Tibial nerve (tissue), 4 donors: ENCODE measurements around the gene MTMR11. TPM values are rescaled to one million over a fixed set of nuclear protein-coding genes. Genes with fewer than 3 reads are reported as not detected.

Source experiments
- DNase-seq, 2 donors: peaks; one replicate each; pipeline ENCODE4 v3.0.0-alpha.2; 2019; ENCODE audit warnings: low spot score in 2 of 2
- H3K27ac ChIP-seq, 4 donors: fragments of 200-600 bp; sonication (generic) in 3 of 4; one replicate each; pipeline ENCODE4 v1.5.1; 2017 to 2019; ENCODE audit warnings: mild to moderate bottlenecking in 1 of 4
- H3K27me3 ChIP-seq, 2 donors: fragments of 200-600 bp; sonication (generic) in 1 of 2; one replicate each; pipeline versions ENCODE4 v1.5.1 to v1.6.0; 2017 to 2019
- H3K36me3 ChIP-seq, 3 donors: fragments of 200-600 bp; sonication (generic); one replicate each; pipeline ENCODE4 v1.5.1; 2018 to 2019
- H3K4me1 ChIP-seq, 4 donors: fragments of 200-600 bp; sonication (generic) in 3 of 4; one replicate each; pipeline ENCODE4 v1.5.1; 2017 to 2019
- H3K4me3 ChIP-seq, 4 donors: fragments of 200-600 bp; sonication (generic) in 3 of 4; one replicate each; pipeline ENCODE4 v1.5.1; 2017 to 2019; ENCODE audit warnings: mild to moderate bottlenecking in 1 of 4, moderate library complexity in 1 of 4
- H3K9me3 ChIP-seq, 4 donors: fragments of 200-600 bp; sonication (generic) in 3 of 4; one replicate each; pipeline ENCODE4 v1.5.1; 2017 to 2019
- EP300 ChIP-seq, 2 donors: sonication (generic); formaldehyde crosslinking; IDR thresholded peaks; one replicate each; pipeline ENCODE4 v1.6.1; 2017; ENCODE audit warnings: antibody characterized with exemption in 2 of 2, mild to moderate bottlenecking in 1 of 2
- POLR2A ChIP-seq, 2 donors: fragments of 450-650 bp; IDR thresholded peaks; one replicate each; pipeline ENCODE4 v1.6.1; 2017; ENCODE audit warnings: antibody characterized with exemption in 2 of 2, mild to moderate bottlenecking in 2 of 2, moderate library complexity in 2 of 2
- WGBS, 2 donors: methylation state at CpG; one replicate each; pipeline ENCODE4 v1.1.5; 2018; 5-methylcytosine and 5-hydroxymethylcytosine counted together
- total RNA-seq, 4 donors: library from RNA; depleted of rRNA; stranded (reverse); fragments of >200 nt; gene quantifications; one replicate each; pipeline ENCODE4 v1.1.0, GENCODE V29; 2016
- TF ChIP-seq, protein P1 (sequence below), 5 experiments: fragments of 200-600 bp in 3 of 5; fragments of 450-650 bp in 2 of 5; sonication (generic) in 3 of 5; IDR thresholded peaks; one replicate each; pipeline ENCODE4 v1.5.1; 2016 to 2019; ENCODE audit warnings: antibody characterized with exemption in 5 of 5, mild to moderate bottlenecking in 3 of 5, moderate library complexity in 2 of 5

MTMR11 gene
- 10 to 100 TPM; 10.3 to 21.4 (median 13.6) TPM for total RNA-seq

- Histone ChIP-seq H3K27ac (peak within 1 kb of the TSS; percentile 48 to 91 (median 75)), H3K36me3 (peaks cover 0 to 25% (median 0%) of the 10 kb centered on the region in 3 donors), H3K9me3 (no peaks in the 10 kb centered on the region), H3K27me3 (no peaks in the 10 kb centered on the region), H3K4me1 (peaks cover 0 to 51% (median 25%) of the 10 kb centered on the region in 4 donors), H3K4me3 (peak within 1 kb of the TSS; percentile 36 to 62 (median 55))
- no peak for TF ChIP-seq POLR2A (IDR thresholded peaks at IDR 0.05)
- TF ChIP-seq EP300 (IDR thresholded peaks at IDR 0.05), result no peak
- TF ChIP-seq, protein P1, sequence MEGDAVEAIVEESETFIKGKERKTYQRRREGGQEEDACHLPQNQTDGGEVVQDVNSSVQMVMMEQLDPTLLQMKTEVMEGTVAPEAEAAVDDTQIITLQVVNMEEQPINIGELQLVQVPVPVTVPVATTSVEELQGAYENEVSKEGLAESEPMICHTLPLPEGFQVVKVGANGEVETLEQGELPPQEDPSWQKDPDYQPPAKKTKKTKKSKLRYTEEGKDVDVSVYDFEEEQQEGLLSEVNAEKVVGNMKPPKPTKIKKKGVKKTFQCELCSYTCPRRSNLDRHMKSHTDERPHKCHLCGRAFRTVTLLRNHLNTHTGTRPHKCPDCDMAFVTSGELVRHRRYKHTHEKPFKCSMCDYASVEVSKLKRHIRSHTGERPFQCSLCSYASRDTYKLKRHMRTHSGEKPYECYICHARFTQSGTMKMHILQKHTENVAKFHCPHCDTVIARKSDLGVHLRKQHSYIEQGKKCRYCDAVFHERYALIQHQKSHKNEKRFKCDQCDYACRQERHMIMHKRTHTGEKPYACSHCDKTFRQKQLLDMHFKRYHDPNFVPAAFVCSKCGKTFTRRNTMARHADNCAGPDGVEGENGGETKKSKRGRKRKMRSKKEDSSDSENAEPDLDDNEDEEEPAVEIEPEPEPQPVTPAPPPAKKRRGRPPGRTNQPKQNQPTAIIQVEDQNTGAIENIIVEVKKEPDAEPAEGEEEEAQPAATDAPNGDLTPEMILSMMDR (IDR thresholded peaks at IDR 0.05), result no peak
- peak; percentile 26 to 49 for DNase-seq
- WGBS, 2 donors, result 10 to 11% methylated on average over 18 of the region's 18 CpGs
These were observed at the start of gene MTMR11 for GRCh38 chr1:149936170-149936991. TSS of gene MTMR11 (minus strand) at chr1:149936879. CDS start at chr1:149936647, 232 bp downstream.

- Histone ChIP-seq H3K36me3 (peaks cover 0 to 26% (median 0%) of the 10 kb centered on the region in 3 donors), H3K27ac (no peak overlapping the region), H3K27me3 (no peaks in the 10 kb centered on the region), H3K9me3 (no peaks in the 10 kb centered on the region), H3K4me3 (no peak overlapping the region), H3K4me1 (peaks cover 0 to 61% (median 9%) of the 10 kb centered on the region in 4 donors)
- TF ChIP-seq POLR2A (IDR thresholded peaks at IDR 0.05) (no peak), EP300 (IDR thresholded peaks at IDR 0.05) (no peak)
- TF ChIP-seq, protein P1 (IDR thresholded peaks at IDR 0.05), result no peak
- DNase-seq, result no peak
- WGBS, 2 donors, result 94 to 95% methylated on average over 3 of the region's 3 CpGs
These were observed 43.4 kb upstream of the MTMR11 start for GRCh38 chr1:149979972-149980540.

DNA sequence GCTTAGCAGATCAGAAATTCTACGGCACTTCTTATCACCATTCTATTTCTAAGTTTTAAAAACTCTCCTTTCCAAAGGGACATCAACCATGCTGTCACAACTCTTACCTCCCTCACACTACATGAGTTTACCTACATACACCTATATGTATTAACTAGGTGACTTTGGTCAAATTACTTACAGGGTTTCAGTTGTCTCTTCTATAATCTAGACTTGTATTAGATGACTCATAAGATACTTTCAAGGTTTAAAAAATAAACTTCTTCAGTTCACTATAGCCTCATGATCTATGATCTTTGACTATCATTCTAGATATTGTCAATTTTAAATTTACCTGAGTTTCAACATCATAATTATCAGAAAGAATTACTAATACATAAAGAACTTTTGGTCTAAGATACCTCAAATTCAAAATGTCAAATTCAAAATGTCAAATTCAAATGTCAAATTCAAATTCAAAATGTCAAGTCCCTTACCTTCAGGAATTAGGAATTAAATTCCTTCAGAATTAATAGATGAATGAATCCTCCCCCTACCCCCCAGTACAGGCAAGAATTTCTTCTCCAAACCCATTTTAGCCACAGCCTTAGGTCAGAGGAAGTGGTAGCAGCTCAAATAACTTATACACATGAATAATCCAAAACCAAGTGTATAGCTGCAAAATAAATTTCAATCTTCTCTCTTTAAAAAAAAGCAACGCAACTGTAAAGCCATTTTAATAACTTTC is 42.7 kb upstream of the MTMR11 start:
- 90 to 94% methylated on average over 2 of the region's 2 CpGs for whole genome bisulfite sequencing, 2 donors
- no peaks in the 10 kb centered on the region for H3K27me3 ChIP-seq
- DNase-seq, result no peak
- TF ChIP-seq EP300 (IDR thresholded peaks at IDR 0.05) (no peak), POLR2A (IDR thresholded peaks at IDR 0.05) (no peak)
- TF ChIP-seq, protein P1 (IDR thresholded peaks at IDR 0.05), result no peak
- no peak overlapping the region for H3K4me3 ChIP-seq
- no peaks in the 10 kb centered on the region for H3K9me3 ChIP-seq
- H3K4me1 ChIP-seq, result peaks cover 0 to 54% (median 9%) of the 10 kb centered on the region in 4 donors
- peaks cover 0 to 29% (median 0%) of the 10 kb centered on the region in 3 donors for H3K36me3 ChIP-seq
- no peak overlapping the region for H3K27ac ChIP-seq

DNA sequence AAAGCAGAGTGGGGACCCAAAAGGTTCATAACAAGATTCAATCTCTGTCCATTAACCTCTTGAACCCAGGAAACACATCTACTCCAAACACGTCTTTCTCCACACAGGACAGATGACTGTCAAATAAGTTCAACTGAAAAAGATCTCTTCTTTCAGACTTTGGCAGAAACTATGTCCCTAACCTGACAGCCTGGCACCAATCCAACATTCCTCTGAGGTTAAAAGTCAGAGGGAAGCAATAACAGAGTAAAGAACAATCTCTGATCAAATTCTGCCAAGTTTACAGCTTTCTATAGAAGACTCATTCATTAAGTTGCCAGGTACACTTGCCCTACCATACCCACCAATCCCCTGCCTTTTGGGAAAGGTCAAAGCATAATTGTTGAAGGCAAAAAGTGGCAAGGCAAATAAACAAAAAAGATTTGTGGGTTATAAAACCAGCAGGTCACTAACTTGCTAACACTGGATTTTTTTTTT is 41.9 kb upstream of the MTMR11 start:
- Histone ChIP-seq H3K27ac (peak overlapping the region in 2 of 4 donors; percentile 13 to 29), H3K9me3 (no peaks in the 10 kb centered on the region), H3K4me1 (peaks cover 0 to 46% (median 9%) of the 10 kb centered on the region in 4 donors), H3K4me3 (no peak overlapping the region), H3K36me3 (peaks cover 0 to 38% (median 0%) of the 10 kb centered on the region in 3 donors), H3K27me3 (no peaks in the 10 kb centered on the region)
- 30 to 44% methylated on average over 1 of the region's 1 CpG for WGBS, 2 donors
- TF ChIP-seq, protein P1 (IDR thresholded peaks at IDR 0.05), result no peak
- no peak for TF ChIP-seq EP300 (IDR thresholded peaks at IDR 0.05)
- no peak for TF ChIP-seq POLR2A (IDR thresholded peaks at IDR 0.05)
- peak in 1 of 2 donors; percentile 13 for DNase-seq
